D341Med (cell line): ENCODE results near the gene ACOT8.
"Not testable (repeated sequence)": the region's sequence is repeated elsewhere in the genome, so short reads cannot be mapped to it uniquely, and the experiment has no call there.

ENCODE experiments used
- DNase-seq: peaks from one replicate; pipeline ENCODE4 v3.0.0; 2012; ENCODE audit warnings: low spot score

The ACOT8 gene

GRCh38 chr20:45857114-45857881, at the start of gene ACOT8, which contains the start of gene ZSWIM3:
Gene ACOT8, minus strand, starts transcription at chr20:45857392. Its CDS starts 77 bp downstream, at chr20:45857315.
Gene ZSWIM3, plus strand, starts transcription at chr20:45857614. Its CDS starts 212 bp downstream, at chr20:45857826.
- DNase-seq: peak; percentile 99

DNA sequence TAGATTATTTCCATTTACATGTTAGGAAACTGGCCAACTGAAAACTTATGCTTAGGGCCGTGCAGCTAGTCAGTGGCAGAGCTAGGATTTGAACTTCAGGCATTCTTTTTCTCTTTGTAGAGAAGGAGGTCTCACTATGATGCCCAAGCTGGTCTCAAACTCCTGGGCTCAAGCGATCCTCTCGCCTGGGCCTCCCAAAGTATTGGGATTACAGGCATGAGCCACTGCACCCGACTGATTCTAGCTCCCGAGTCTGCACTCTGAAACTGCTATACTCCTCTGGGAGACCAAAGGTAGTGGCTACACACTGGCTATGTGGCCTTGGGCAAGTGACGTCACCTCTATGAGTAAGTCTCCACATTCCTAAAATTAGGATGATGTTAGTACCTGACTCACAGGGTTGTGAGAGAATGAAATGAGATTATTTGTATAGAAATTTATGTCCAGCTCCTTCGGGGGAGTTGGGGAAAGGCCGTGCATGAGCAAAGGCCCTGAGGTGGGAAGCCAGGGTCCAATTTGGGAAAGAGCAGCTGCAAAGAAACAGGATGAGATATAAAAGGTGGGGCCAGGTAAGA, 48.4 kb upstream of the ACOT8 start:
- no peak for DNase-seq

DNA sequence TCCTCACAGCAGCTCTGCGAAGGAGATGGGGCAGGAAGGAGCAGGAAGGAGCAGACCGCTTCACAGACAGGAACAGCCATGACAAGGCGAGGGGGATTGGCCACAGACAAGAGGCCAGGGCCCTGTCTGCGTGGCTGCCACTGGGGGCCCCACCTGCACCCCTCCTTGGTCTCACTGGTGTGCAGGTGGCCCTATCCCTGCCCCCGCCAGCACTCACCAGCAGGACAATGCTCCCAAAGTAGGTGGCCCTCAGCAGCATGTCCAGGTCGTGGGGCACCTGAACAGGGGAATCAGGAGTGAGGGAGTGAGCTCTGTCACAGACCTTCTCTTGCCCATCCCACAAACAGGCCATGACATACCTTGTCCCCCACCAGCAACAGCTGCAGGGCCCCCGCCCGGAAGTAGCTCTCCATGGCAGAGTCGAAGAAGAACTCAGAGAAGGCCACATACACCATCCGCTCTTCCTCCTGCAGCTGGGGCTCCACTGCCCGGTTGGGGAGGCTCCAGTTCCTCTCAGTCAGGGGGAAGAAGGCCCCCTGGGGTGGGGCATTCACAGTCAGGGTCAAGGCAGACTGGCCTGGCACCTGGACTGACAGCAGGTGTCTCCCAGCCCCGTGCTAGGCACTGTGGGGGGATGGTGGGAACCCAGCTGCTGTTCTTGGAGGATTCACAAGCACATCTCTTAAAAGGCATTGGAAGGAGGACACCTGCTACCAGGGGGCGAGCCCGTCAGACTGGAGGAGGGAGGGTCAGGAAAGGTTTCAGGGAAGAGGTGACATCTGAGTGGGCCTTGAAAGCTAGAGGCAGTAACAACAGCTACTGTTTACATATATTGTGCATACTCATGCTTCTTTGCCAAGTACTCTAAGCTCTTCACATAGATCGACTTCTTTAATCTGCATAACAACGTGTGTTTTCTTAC, 47.7 kb upstream of the ACOT8 start:
- no peak for DNase-seq

- no peak for DNase-seq
Observed at GRCh38 chr20:45902199-45902701, 45.1 kb upstream of the ACOT8 start.

DNA sequence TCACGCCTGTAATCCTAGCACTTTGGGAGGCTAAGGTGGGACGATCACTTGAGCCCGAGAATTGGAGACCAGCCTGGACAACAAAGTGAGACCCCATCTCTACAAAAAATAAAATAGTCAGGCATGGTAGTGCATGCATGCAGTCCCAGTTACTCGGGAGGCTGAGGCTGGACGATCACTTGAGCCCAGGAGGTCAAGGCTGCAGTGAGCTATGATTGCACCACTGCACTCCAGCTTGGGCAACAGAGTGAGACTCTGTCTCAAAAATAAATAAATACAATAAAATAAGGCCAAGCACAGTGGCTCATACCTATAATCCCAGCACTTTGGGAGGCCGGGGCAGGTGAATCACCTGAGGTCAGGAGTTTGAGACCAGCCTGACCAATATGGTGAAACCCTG, 44.1 kb upstream of the ACOT8 start:
- DNase-seq: not testable (repeated sequence)

- no peak for DNase-seq
Observed at GRCh38 chr20:45899046-45899835, 42.0 kb upstream of the ACOT8 start.

DNA sequence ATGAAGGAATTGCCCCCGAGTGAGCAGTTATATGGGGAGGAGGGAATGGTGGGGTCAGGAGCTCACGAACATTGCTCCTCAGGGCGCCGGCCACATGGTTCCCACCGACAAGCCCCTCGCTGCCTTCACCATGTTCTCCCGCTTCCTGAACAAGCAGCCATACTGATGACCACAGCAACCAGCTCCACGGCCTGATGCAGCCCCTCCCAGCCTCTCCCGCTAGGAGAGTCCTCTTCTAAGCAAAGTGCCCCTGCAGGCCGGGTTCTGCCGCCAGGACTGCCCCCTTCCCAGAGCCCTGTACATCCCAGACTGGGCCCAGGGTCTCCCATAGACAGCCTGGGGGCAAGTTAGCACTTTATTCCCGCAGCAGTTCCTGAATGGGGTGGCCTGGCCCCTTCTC, 41.1 kb upstream of the ACOT8 start:
- DNase-seq: no peak

DNA sequence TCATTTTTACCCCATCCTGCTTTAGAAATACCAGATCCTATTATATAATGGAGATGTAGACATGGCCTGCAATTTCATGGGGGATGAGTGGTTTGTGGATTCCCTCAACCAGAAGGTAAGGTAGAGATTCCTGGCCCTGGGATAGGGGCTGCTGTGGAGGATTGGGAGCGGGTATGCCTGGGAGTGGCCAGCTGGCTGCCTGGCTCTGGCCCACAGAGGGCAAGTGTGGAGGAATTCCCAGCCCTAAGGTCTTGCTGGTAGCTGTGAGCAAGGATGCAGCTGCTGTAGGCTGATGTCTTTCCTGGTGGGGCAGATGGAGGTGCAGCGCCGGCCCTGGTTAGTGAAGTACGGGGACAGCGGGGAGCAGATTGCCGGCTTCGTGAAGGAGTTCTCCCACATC, 40.5 kb upstream of the ACOT8 start:
- DNase-seq: no peak

GRCh38 chr20:45897289-45897688, 40.1 kb upstream of the ACOT8 start:
- DNase-seq: no peak

DNA sequence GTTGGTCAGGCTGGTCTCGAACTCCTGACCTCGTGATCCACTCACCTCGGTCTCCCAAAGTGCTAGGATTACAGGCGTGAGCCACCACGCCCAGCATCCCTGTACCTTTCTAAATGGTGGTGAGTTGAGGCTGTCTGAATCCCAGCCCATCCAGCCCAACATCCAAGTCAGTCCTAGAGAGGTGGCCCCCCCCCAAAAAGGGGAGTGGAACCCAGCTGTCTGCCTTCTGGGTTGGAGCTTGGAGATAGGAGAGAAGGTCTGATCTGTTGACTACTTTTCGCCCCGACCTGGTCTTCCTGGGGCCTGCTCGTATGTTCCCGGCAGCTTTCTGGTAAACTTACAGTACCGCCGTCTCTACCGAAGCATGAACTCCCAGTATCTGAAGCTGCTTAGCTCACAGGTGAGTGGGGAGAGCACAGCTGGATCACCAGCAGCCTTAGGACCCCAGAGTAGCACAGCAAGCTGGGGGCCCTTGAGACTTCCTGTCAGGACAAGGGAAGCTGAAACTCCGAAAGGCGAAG, 39.5 kb upstream of the ACOT8 start:
- DNase-seq: no peak

DNA sequence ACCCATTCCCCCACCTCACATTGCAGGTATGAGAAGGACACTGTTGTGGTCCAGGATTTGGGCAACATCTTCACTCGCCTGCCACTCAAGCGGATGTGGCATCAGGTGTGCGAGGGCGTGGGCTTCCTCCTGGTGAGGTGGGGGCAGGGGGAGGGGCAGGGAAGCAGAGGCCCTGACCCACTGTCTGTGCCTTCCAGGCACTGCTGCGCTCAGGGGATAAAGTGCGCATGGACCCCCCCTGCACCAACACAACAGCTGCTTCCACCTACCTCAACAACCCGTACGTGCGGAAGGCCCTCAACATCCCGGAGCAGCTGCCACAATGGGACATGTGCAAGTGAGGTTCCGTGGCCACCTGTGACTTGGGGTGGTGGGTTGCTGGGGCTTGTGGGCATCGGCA, 37.6 kb upstream of the ACOT8 start:
- DNase-seq: no peak

GRCh38 chr20:45893831-45894230, 36.6 kb upstream of the ACOT8 start:
- no peak for DNase-seq

DNA sequence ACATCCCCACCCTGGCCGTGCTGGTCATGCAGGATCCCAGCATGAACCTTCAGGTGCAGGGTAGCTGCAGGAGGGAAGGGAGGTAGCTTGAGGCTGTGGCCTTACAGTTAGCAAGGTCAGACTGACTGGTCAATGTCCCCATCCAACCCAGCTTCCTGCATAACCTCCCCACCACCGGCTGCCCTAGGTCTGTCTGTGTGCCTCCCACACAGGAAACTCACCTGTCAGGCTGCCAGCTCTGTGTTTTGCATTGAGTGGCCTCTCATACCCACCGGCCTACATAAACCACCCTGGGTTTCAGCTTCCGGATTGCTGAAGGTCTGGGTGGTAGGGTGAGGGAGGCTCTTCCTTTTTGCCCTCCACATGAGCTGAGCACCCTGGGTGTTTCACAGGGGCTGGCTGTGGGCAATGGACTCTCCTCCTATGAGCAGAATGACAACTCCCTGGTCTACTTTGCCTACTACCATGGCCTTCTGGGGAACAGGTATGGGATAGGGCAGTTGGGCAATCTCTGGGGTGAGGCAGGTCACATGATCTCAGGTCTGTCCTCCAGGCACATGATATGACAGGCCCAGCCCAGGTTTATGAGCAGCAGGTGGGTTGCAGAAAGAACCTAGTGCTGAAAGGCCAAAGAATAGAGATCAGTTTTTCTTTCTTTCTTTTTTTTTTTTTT, 35.8 kb upstream of the ACOT8 start:
- DNase-seq: no peak

- DNase-seq: peak; percentile 68
Observed at GRCh38 chr20:45892049-45892825, 35.0 kb upstream of the ACOT8 start.

DNA sequence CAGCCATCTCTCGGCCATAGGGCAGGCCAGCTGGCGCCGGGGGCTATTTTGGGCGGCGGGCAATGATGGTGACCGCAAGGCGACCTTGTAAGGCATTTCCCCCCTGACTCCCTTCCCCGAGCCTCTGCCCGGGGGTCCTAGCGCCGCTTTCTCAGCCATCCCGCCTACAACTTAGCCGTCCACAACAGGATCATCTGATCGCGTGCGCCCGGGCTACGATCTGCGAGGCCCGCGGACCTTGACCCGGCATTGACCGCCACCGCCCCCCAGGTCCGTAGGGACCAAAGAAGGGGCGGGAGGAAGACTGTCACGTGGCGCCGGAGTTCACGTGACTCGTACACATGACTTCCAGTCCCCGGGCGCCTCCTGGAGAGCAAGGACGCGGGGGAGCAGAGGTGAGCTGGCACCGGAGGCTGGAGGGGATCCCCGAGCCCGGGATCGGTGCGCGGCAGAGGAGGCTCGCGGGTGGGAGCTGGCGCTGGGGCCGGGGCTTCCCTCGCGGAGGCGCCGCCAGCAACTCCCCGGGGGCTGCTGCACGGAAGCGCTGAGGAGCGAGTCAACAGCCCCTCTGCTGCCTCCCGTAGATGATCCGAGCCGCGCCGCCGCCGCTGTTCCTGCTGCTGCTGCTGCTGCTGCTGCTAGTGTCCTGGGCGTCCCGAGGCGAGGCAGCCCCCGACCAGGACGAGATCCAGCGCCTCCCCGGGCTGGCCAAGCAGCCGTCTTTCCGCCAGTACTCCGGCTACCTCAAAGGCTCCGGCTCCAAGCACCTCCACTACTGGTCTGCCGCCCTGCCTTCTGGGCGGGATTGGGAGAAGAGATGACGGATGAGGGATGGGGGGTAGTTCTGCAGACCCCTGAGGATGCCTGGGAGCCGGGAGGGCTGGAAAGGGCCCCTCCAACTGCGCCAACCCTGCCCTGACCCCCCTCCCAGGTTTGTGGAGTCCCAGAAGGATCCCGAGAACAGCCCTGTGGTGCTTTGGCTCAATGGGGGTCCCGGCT, 34.1 kb upstream of the ACOT8 start, which contains the start of the genes CTSA and NEURL2:
CTSA (plus strand) TSS at position 351 of the 999 bp plus-strand sequence; CDS start at position 585, 234 bp downstream.
NEURL2 (minus strand) TSS at position 224 of the 999 bp plus-strand sequence; CDS start at position 7, 217 bp downstream.
- peak; percentile 94 for DNase-seq

GRCh38 chr20:45890077-45890984, 33.1 kb upstream of the ACOT8 start:
- DNase-seq: peak; percentile 78

- no peak for DNase-seq
Observed at GRCh38 chr20:45888681-45889080, 31.5 kb upstream of the ACOT8 start.
